Upper lobe of left lung (tissue), 4 donors: ENCODE measurements around the gene KCTD5.

Experiments
- POLR2A ChIP-seq, 4 donors: fragments of 450-650 bp; IDR thresholded peaks; one replicate each; pipeline ENCODE4 v1.5.1; 2016 to 2017; ENCODE audit warnings: antibody characterized with exemption in 4 of 4, mild to moderate bottlenecking in 2 of 4
- POLR2AphosphoS5 ChIP-seq, 2 donors: sonication (generic); formaldehyde crosslinking; IDR thresholded peaks; one replicate each; pipeline ENCODE4 v1.5.1; 2017; ENCODE audit warnings: antibody characterized with exemption in 2 of 2
- TF ChIP-seq, protein P1 (sequence below), 6 experiments: fragments of 450-650 bp in 4 of 6; fragments of 200-600 bp in 2 of 6; sonication (generic) in 2 of 6; IDR thresholded peaks; one replicate each; pipeline ENCODE4 v1.5.1; 2016 to 2019; ENCODE audit warnings: antibody characterized with exemption in 6 of 6

DNA sequence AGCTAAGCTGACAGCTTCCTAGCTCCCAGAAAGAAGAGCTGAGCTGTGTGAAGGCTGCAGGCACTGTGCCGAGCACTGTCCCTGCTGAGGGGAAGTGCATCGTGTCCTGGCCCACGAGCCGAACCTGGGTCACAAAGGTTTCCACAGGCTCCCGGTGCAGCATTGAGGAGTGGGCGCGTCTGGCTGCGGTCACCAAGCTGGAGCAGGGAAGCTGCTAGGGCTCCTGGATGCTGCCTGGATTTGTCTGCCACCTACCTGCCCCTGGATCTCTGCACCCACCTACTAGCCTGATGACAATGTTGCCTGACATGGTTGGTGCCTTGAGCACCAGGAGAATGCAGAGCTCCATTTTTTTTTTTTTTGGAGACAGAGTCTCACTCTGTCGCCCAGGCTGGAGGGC, 63.6 kb downstream of the KCTD5 start:
- TF ChIP-seq, protein P1, sequence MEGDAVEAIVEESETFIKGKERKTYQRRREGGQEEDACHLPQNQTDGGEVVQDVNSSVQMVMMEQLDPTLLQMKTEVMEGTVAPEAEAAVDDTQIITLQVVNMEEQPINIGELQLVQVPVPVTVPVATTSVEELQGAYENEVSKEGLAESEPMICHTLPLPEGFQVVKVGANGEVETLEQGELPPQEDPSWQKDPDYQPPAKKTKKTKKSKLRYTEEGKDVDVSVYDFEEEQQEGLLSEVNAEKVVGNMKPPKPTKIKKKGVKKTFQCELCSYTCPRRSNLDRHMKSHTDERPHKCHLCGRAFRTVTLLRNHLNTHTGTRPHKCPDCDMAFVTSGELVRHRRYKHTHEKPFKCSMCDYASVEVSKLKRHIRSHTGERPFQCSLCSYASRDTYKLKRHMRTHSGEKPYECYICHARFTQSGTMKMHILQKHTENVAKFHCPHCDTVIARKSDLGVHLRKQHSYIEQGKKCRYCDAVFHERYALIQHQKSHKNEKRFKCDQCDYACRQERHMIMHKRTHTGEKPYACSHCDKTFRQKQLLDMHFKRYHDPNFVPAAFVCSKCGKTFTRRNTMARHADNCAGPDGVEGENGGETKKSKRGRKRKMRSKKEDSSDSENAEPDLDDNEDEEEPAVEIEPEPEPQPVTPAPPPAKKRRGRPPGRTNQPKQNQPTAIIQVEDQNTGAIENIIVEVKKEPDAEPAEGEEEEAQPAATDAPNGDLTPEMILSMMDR (IDR thresholded peaks at IDR 0.05), result no peak
- no peak for TF ChIP-seq POLR2A (IDR thresholded peaks at IDR 0.05)
- TF ChIP-seq POLR2AphosphoS5 (IDR thresholded peaks at IDR 0.05), result no peak
